ENCODE results near the gene ZNF2. TPM values are rescaled to one million over a fixed set of nuclear protein-coding genes. Genes with fewer than 3 reads are reported as not detected.

Gene ZNF2
- total and polyA plus RNA-seq, 2 of the 13 experiments (the other 11 are each of a cell fraction or from before 2014, with no cell fraction given), result 4.3 to 6.1 TPM

- no peak for TF ChIP-seq ZBTB40 (IDR thresholded peaks at IDR 0.05)
- TF ChIP-seq ZBTB40 (CRISPR knock-in tag; IDR thresholded peaks at IDR 0.05), result no peak
- TF ChIP-seq CREM (IDR thresholded peaks at IDR 0.05), result no peak
- TF ChIP-seq CREM (CRISPR knock-in tag; IDR thresholded peaks at IDR 0.05), result no peak
- TF ChIP-seq ZBTB26 (CRISPR knock-in tag; IDR thresholded peaks at IDR 0.05; ENCODE audit: borderline replicate concordance), result no peak
- no peak for TF ChIP-seq YEATS2 (CRISPR knock-in tag; IDR thresholded peaks at IDR 0.05; ENCODE audit: borderline replicate concordance)
- no peak for TF ChIP-seq RBM22 (optimal IDR thresholded peaks at IDR 0.05; ENCODE audit: low read length)
- peak; percentile 61 for TF ChIP-seq ZBTB2 (CRISPR knock-in tag; IDR thresholded peaks at IDR 0.05; ENCODE audit: low read depth)
- TF ChIP-seq TBX3 (IDR thresholded peaks at IDR 0.05; ENCODE audit: borderline replicate concordance), result no peak
- peak; percentile 29 to 63; a peak in 2 of 4 replicates for TF ChIP-seq POLR2A (IDR thresholded peaks at IDR 0.05; ENCODE audit: insufficient read depth in 1 of 2, low read depth in 2 of 2, low read length in 2 of 2)
- TF ChIP-seq ZNF354B (CRISPR knock-in tag; IDR thresholded peaks at IDR 0.05), result no peak
Observed at GRCh38 chr2:95159690-95160449, 5.7 kb upstream of the ZNF2 start, which contains the start of gene ZNF514 (continued).

Measured in HepG2 (cell line).